SK-N-SH (cell line): ENCODE results near the gene MAMDC4. TPM values are rescaled to one million over a fixed set of nuclear protein-coding genes. Genes with fewer than 3 reads are reported as not detected.

ENCODE experiments used
- CTCF ChIA-PET: fragments of 300-600, 350-600 bp; formaldehyde crosslinking; extraction: SDS; loops from one replicate; lab custom pipeline; 2021; lab: Yijun Ruan, JAX
- POLR2A ChIA-PET: fragments of 350-600 bp; sonication (Branson Sonifier 250); formaldehyde crosslinking; extraction: SDS; loops from one replicate; lab custom pipeline; 2020; ENCODE audit warnings: antibody characterized with exemption, inconsistent platforms; lab: Yijun Ruan, JAX
- DNase-seq: peaks from one replicate; pipeline ENCODE4 v3.0.0; 2012
- H2AFZ ChIP-seq: fragments of 200-600 bp; sonication (generic); 2 replicates; pipeline ENCODE4 v1.8.1; 2016; ENCODE audit warnings: antibody characterized with exemption, mild to moderate bottlenecking, low read depth
- H3F3A ChIP-seq: fragments of 200-600 bp; sonication (generic); replicated peaks from 2 replicates; pipeline ENCODE3; 2016; ENCODE audit warnings: antibody characterized with exemption, mild to moderate bottlenecking; ENCODE audit not compliant: insufficient read depth
- H3K27ac ChIP-seq, 2 experiments: fragments of 200-500 bp in 1 of 2; fragments of 200-600 bp in 1 of 2; sonication (Bioruptor generic) in 1 of 2; sonication (generic), shearing (Covaris generic) in 1 of 2; 2 replicates each; pipeline versions ENCODE4 v1.5.1 to v1.6.1; 2014 to 2016; ENCODE audit warnings: low read depth in 2 of 2, inconsistent platforms in 1 of 2, low read length in 1 of 2, mild to moderate bottlenecking in 1 of 2, mixed read lengths in 1 of 2
- H3K27me3 ChIP-seq: fragments of 200-600 bp; sonication (generic), shearing (Covaris generic); 2 replicates; pipeline ENCODE4 v1.6.1; 2016; ENCODE audit warnings: mixed run types; ENCODE audit not compliant: insufficient read depth
- H3K36me3 ChIP-seq, 2 experiments: fragments of 200-500 bp in 1 of 2; fragments of 200-600 bp in 1 of 2; sonication (Bioruptor generic) in 1 of 2; sonication (generic) in 1 of 2; replicated peaks in 1 of 2; 2 replicates each; pipeline versions ENCODE3 to v1.5.1; 2014 to 2016; ENCODE audit warnings: low read length in 1 of 2, mild to moderate bottlenecking in 1 of 2; ENCODE audit not compliant: insufficient read depth in 2 of 2, control insufficient read depth in 1 of 2
- H3K4me1 ChIP-seq, 2 experiments: fragments of 200-500 bp in 1 of 2; fragments of 200-600 bp in 1 of 2; sonication (Bioruptor generic) in 1 of 2; sonication (generic), shearing (Covaris generic) in 1 of 2; 2 replicates each; pipeline versions ENCODE4 v1.5.1 to v1.6.1; 2014 to 2016; ENCODE audit warnings: low read depth in 1 of 2, low read length in 1 of 2, mixed run types in 1 of 2; ENCODE audit not compliant: insufficient read depth in 2 of 2, control insufficient read depth in 1 of 2
- H3K4me2 ChIP-seq: fragments of 200-600 bp; sonication (generic), shearing (Covaris generic); 2 replicates; pipeline ENCODE4 v1.6.1; 2017; ENCODE audit warnings: mixed run types
- H3K4me3 ChIP-seq, 2 experiments: fragments of 200-500 bp in 1 of 2; fragments of 200-600 bp in 1 of 2; sonication (Bioruptor generic) in 1 of 2; sonication (generic), shearing (Covaris generic) in 1 of 2; 2 replicates each; pipeline versions ENCODE4 v1.5.1 to v1.8.1; 2014 to 2016; ENCODE audit warnings: low read depth in 2 of 2, inconsistent platforms in 1 of 2, low read length in 1 of 2, mild to moderate bottlenecking in 1 of 2, mixed read lengths in 1 of 2, moderate library complexity in 1 of 2
- H3K79me2 ChIP-seq: fragments of 200-600 bp; sonication (generic); 2 replicates; pipeline ENCODE4 v1.8.1; 2017; ENCODE audit warnings: mild to moderate bottlenecking; ENCODE audit not compliant: insufficient read depth
- H3K9ac ChIP-seq: fragments of 200-600 bp; sonication (generic); 2 replicates; pipeline ENCODE4 v1.6.1; 2017; ENCODE audit warnings: mixed run types
- H3K9me2 ChIP-seq: fragments of 200-600 bp; sonication (generic); 2 replicates; pipeline ENCODE4 v1.6.1; 2017; ENCODE audit warnings: mixed run types
- H3K9me3 ChIP-seq: fragments of 200-600 bp; sonication (generic); 2 replicates; pipeline ENCODE4 v1.6.1; 2017; ENCODE audit warnings: mixed run types, mild to moderate bottlenecking, moderate library complexity
- H4K20me1 ChIP-seq: fragments of 200-600 bp; sonication (generic); 2 replicates; pipeline ENCODE4 v1.6.1; 2017; ENCODE audit warnings: mild to moderate bottlenecking, mixed run types; ENCODE audit not compliant: insufficient read depth
- EP300 ChIP-seq, 2 experiments: IDR thresholded peaks; 2 replicates each; pipeline versions ENCODE4 v1.4.0 to v1.6.1; 2012; ENCODE audit warnings: borderline replicate concordance in 1 of 2, low read depth in 1 of 2, low read length in 1 of 2
- FOXJ3 ChIP-seq: sonication (generic); formaldehyde crosslinking; IDR thresholded peaks from 2 replicates; pipeline ENCODE4 v1.5.1; 2020; ENCODE audit warnings: mild to moderate bottlenecking, missing genetic modification reagents
- GABPA ChIP-seq: IDR thresholded peaks from 2 replicates; pipeline ENCODE4 v1.4.0; 2012; ENCODE audit warnings: low read depth, mild to moderate bottlenecking
- GATA2 ChIP-seq: sonication (generic); formaldehyde crosslinking; IDR thresholded peaks from 2 replicates; pipeline ENCODE4 v1.5.0; 2020; ENCODE audit warnings: mild to moderate bottlenecking, missing genetic modification reagents
- JUND ChIP-seq: IDR thresholded peaks from 2 replicates; pipeline ENCODE4 v1.4.0; 2012
- MXI1 ChIP-seq: IDR thresholded peaks from 2 replicates; pipeline ENCODE4 v1.6.1; 2012; ENCODE audit warnings: mild to moderate bottlenecking, low read depth, low read length, improper control_type of control experiment
- NRF1 ChIP-seq: IDR thresholded peaks from 2 replicates; pipeline ENCODE4 v1.6.1; 2012; ENCODE audit warnings: low read depth, mild to moderate bottlenecking, low read length
- RAD21 ChIP-seq: IDR thresholded peaks from 2 replicates; pipeline ENCODE4 v1.6.1; 2012; ENCODE audit warnings: mild to moderate bottlenecking, low read length
- RCOR1 ChIP-seq: fragments of 150-350 bp; IDR thresholded peaks from 2 replicates; pipeline ENCODE4 v1.6.1; 2017; ENCODE audit warnings: antibody characterized with exemption, low read length
- SIN3A ChIP-seq: IDR thresholded peaks from 2 replicates; pipeline ENCODE4 v1.6.1; 2012; ENCODE audit warnings: low read depth, mild to moderate bottlenecking, low read length, moderate library complexity, borderline replicate concordance
- TCF12 ChIP-seq: IDR thresholded peaks from 2 replicates; pipeline ENCODE4 v1.4.0; 2012
- TEAD4 ChIP-seq: IDR thresholded peaks from 2 replicates; pipeline ENCODE4 v1.4.0; 2012; ENCODE audit warnings: mild to moderate bottlenecking, borderline replicate concordance; ENCODE audit not compliant: insufficient read depth
- WGBS: methylation state at CpG from one replicate; pipeline ENCODE4 v1.1.6; 2017; ENCODE audit warnings: low lambda C conversion rate; 5-methylcytosine and 5-hydroxymethylcytosine counted together
- polyA plus RNA-seq, 3 experiments: library from polyadenylated mRNA; depleted of rRNA; stranded (reverse); fragments of >200 nt; gene quantifications; 2 replicates each; pipeline ENCODE4 v1.2.3, GENCODE V29; 2012
- TF ChIP-seq, protein P1 (sequence below): fragments of 150-350 bp; IDR thresholded peaks from 2 replicates; pipeline ENCODE4 v1.6.1; 2016; ENCODE audit warnings: mild to moderate bottlenecking, low read depth, low read length
- TF ChIP-seq, protein P2 (sequence below): IDR thresholded peaks from 2 replicates; pipeline ENCODE4 v1.4.0; 2012; ENCODE audit warnings: low read depth
- TF ChIP-seq, protein P3 (sequence below): fragments of 150-350 bp; IDR thresholded peaks from 2 replicates; pipeline ENCODE4 v1.6.1; 2017; ENCODE audit warnings: antibody characterized with exemption, low read length, low read depth, borderline replicate concordance

MAMDC4 gene
- polyA plus RNA-seq, 1 of the 3 experiments (the other 2 are of a cell fraction), result 4.2 TPM

DNA sequence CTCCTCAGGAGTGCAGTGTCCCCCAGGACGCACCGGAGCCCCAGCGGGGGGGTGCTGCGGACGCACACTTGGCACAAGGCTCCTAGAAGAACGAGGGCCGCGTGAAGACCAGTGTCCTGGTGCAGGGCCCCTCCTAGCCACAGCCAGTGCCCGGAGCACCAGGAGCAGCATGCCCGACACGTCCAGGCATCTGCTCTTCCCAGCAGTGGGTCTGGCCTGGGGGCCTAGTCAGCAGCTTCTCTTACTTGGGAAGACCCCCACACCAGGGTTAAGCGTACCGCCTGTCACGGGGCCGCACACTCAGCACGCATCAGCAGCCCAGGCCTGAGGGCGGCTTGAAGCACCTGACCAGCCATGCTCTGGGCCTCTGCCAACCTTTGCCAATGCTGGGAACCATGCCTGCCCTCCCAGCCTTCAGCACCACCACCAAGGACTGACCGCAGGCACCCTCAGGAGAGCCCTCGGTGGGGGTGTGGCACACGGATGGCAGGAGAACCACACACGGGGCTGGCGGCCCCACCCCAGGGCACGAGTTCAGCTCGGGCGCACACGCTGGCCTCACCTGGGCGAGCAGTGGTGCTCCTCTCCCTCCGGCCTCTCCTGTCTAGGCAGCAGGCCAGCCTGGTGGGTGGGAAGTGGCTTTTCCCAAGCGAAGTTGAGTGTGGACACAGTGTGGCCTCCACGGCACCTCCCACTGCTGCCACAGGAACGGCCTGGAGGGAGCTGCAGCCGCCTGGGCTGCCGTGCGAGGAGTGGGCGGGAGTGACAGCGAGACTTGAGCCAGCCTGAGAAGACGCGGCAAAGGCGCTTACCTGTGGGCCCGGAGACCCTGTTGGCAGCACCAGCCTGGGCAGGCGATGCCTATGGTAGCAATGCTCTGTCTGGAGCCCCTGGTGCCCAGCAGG lies 21.9 kb upstream of the MAMDC4 start:
- H3K36me3 ChIP-seq, result peaks cover 4 to 73% of the 10 kb centered on the region in 2 experiments
- H3K9me2 ChIP-seq, result no peaks in the 10 kb centered on the region
- H3K79me2 ChIP-seq, result no peaks in the 10 kb centered on the region
- no peak for TF ChIP-seq RCOR1
- no peak for TF ChIP-seq GABPA
- TF ChIP-seq GATA2, result no peak
- TF ChIP-seq TCF12, result no peak
- TF ChIP-seq, protein P1, sequence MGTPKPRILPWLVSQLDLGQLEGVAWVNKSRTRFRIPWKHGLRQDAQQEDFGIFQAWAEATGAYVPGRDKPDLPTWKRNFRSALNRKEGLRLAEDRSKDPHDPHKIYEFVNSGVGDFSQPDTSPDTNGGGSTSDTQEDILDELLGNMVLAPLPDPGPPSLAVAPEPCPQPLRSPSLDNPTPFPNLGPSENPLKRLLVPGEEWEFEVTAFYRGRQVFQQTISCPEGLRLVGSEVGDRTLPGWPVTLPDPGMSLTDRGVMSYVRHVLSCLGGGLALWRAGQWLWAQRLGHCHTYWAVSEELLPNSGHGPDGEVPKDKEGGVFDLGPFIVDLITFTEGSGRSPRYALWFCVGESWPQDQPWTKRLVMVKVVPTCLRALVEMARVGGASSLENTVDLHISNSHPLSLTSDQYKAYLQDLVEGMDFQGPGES, result no peak
- no peak for TF ChIP-seq MXI1
- TF ChIP-seq EP300 (IDR thresholded peaks at IDR 0.05; ENCODE audit: borderline replicate concordance in 1 of 2, low read depth in 1 of 2, low read length in 1 of 2), result no peak
- no peak for TF ChIP-seq TEAD4
- TF ChIP-seq, protein P2, sequence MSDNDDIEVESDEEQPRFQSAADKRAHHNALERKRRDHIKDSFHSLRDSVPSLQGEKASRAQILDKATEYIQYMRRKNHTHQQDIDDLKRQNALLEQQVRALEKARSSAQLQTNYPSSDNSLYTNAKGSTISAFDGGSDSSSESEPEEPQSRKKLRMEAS, result no peak
- no peak for TF ChIP-seq RAD21
- TF ChIP-seq, protein P3, sequence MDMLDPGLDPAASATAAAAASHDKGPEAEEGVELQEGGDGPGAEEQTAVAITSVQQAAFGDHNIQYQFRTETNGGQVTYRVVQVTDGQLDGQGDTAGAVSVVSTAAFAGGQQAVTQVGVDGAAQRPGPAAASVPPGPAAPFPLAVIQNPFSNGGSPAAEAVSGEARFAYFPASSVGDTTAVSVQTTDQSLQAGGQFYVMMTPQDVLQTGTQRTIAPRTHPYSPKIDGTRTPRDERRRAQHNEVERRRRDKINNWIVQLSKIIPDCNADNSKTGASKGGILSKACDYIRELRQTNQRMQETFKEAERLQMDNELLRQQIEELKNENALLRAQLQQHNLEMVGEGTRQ, result no peak
- TF ChIP-seq FOXJ3 (CRISPR knock-in tag), result no peak
- no peak for TF ChIP-seq JUND
- TF ChIP-seq SIN3A, result no peak
- no peak for TF ChIP-seq NRF1
- no peaks in the 10 kb centered on the region for H4K20me1 ChIP-seq
- ChIA-PET CTCF (interaction anchor here (0.6 to 5.7 kb wide), 2 partner anchors 12 to 42 kb away, joined by 3 to 36 read pairs; partner anchors contain the start of gene AJM1), POLR2A (interaction anchor here (0.6 to 1.2 kb wide), 2 partner anchors 10 to 303 kb away, joined by 3 to 6 read pairs; no protein-coding TSS in a partner anchor)
- H3K4me1 ChIP-seq, result no peaks in the 10 kb centered on the region
- H2AFZ ChIP-seq, result no peak overlapping the region
- no peak overlapping the region for H3K9ac ChIP-seq
- H3F3A ChIP-seq, result no peaks in the 10 kb centered on the region
- H3K27me3 ChIP-seq, result no peaks in the 10 kb centered on the region
- H3K9me3 ChIP-seq, result no peaks in the 10 kb centered on the region
- H3K27ac ChIP-seq, result no peak overlapping the region
- no peak for DNase-seq
- H3K4me2 ChIP-seq, result no peak overlapping the region
- H3K4me3 ChIP-seq, result no peak overlapping the region
- WGBS, result 92% methylated on average over 17 of the region's 41 CpGs
